HepG2 (cell line): ENCODE results near the gene ANKRD12. TPM values are rescaled to one million over a fixed set of nuclear protein-coding genes. Genes with fewer than 3 reads are reported as not detected.

Experiments used
- ASH2L ChIP-seq: fragments of 300-600, 200-600 bp; sonication (generic); IDR thresholded peaks from 2 replicates; pipeline ENCODE4 v1.7.0; 2017; ENCODE audit warnings: low read depth, mild to moderate bottlenecking, moderate library complexity, mixed read lengths, low read length; ENCODE audit not compliant: insufficient read length
- ATF1 ChIP-seq: IDR thresholded peaks from 2 replicates; pipeline ENCODE4 v1.6.1; 2016; ENCODE audit warnings: mild to moderate bottlenecking, control low read depth
- CREBL2 ChIP-seq: sonication (generic); formaldehyde crosslinking; IDR thresholded peaks from 2 replicates; pipeline ENCODE4 v1.8.1; 2023; ENCODE audit warnings: missing genetic modification reagents, mild to moderate bottlenecking, borderline replicate concordance
- FUBP1 ChIP-seq: sonication (generic); formaldehyde crosslinking; IDR thresholded peaks from 2 replicates; pipeline ENCODE4 v1.5.1; 2020; ENCODE audit warnings: missing genetic modification reagents, mild to moderate bottlenecking, borderline replicate concordance
- GMEB1 ChIP-seq: sonication (generic); formaldehyde crosslinking; IDR thresholded peaks from 2 replicates; pipeline ENCODE4 v1.5.1; 2020; ENCODE audit warnings: missing genetic modification reagents, mild to moderate bottlenecking, borderline replicate concordance
- HOXA7 ChIP-seq: sonication (generic); formaldehyde crosslinking; IDR thresholded peaks from 2 replicates; pipeline ENCODE4 v1.8.1; 2022; ENCODE audit warnings: mild to moderate bottlenecking, missing genetic modification reagents, moderate library complexity
- JUN ChIP-seq: sonication (generic); formaldehyde crosslinking; IDR thresholded peaks from 2 replicates; pipeline ENCODE4 v1.4.0; 2020; ENCODE audit warnings: mild to moderate bottlenecking, missing genetic modification reagents
- PTBP1 ChIP-seq: fragments of 200-400 bp; formaldehyde crosslinking; IDR thresholded peaks from 2 replicates; pipeline ENCODE4 v1.6.1; 2018; ENCODE audit warnings: low read length, low read depth; ENCODE audit not compliant: poor library complexity, severe bottlenecking
- RFXAP ChIP-seq: sonication (generic); formaldehyde crosslinking; IDR thresholded peaks from 2 replicates; pipeline ENCODE4 v1.4.0; 2020; ENCODE audit warnings: missing genetic modification reagents, borderline replicate concordance
- RNF219 ChIP-seq: sonication (generic); formaldehyde crosslinking; IDR thresholded peaks from 2 replicates; pipeline ENCODE4 v1.5.0; 2020; ENCODE audit warnings: mild to moderate bottlenecking, missing genetic modification reagents
- SALL2 ChIP-seq: sonication (generic); formaldehyde crosslinking; IDR thresholded peaks from 2 replicates; pipeline ENCODE4 v1.8.1; 2023; ENCODE audit warnings: mild to moderate bottlenecking, missing genetic modification reagents, inconsistent platforms
- TAF1 ChIP-seq: sonication (generic); formaldehyde crosslinking; IDR thresholded peaks from 2 replicates; pipeline ENCODE4 v1.4.0; 2020; ENCODE audit warnings: missing genetic modification reagents
- THAP9 ChIP-seq: sonication (generic); formaldehyde crosslinking; IDR thresholded peaks from 2 replicates; pipeline ENCODE4; 2020; ENCODE audit warnings: missing genetic modification reagents, mild to moderate bottlenecking, borderline replicate concordance
- ZKSCAN5 ChIP-seq: sonication (generic); formaldehyde crosslinking; IDR thresholded peaks from 2 replicates; pipeline ENCODE4 v1.5.1; 2020; ENCODE audit warnings: mild to moderate bottlenecking, missing genetic modification reagents
- ZMYM2 ChIP-seq: sonication (generic); formaldehyde crosslinking; IDR thresholded peaks from 2 replicates; pipeline ENCODE4 v1.8.0; 2022; ENCODE audit warnings: mild to moderate bottlenecking, missing genetic modification reagents
- ZNF207 ChIP-seq: fragments of 450-650 bp; IDR thresholded peaks from 2 replicates; pipeline ENCODE4 v1.6.1; 2016; ENCODE audit warnings: antibody characterized with exemption, borderline replicate concordance
- ZNF558 ChIP-seq: sonication (generic); formaldehyde crosslinking; IDR thresholded peaks from 2 replicates; pipeline ENCODE4 v1.9.0; 2022; ENCODE audit warnings: mild to moderate bottlenecking, missing genetic modification reagents, borderline replicate concordance
- polyA plus RNA-seq, 8 experiments: library from polyadenylated mRNA; depleted of rRNA in 3 of 8; stranded (reverse) in 7 of 8; unstranded in 1 of 8; fragments of >200 nt; fragmentation: Illumina TruSeq in 4 of 8; extraction: Trizol in 4 of 8; gene quantifications; 2 replicates each; pipeline versions ENCODE4 v1.2.1 to v1.2.3, GENCODE V29; 2011 to 2016; ENCODE audit warnings: low read depth in 4 of 8, missing spikeins in 1 of 8, mixed read lengths in 1 of 8; ENCODE audit not compliant: insufficient read depth in 1 of 8
- total RNA-seq, 5 experiments: library from RNA; depleted of rRNA; stranded (reverse); fragments of >200 nt; fragmentation: Illumina TruSeq; extraction: Trizol; gene quantifications; 2 replicates each; pipeline ENCODE4 v1.2.3, GENCODE V29; 2016; ENCODE audit warnings: low read depth in 1 of 5

Gene ANKRD12
- total and polyA plus RNA-seq, 2 of the 13 experiments (the other 11 are each of a cell fraction or from before 2014, with no cell fraction given), result 6.0 to 23.2 TPM

- TF ChIP-seq THAP9 (CRISPR knock-in tag) (no peak), CREBL2 (no peak), ZKSCAN5 (CRISPR knock-in tag) (no peak), JUN (CRISPR knock-in tag) (0 out of 2 replicates have a peak, but pooled peaks have one; percentile 34), PTBP1 (no peak), FUBP1 (CRISPR knock-in tag) (no peak), HOXA7 (CRISPR knock-in tag) (no peak), ASH2L (peak; percentile 93), TAF1 (CRISPR knock-in tag) (no peak), ZNF207 (no peak), GMEB1 (CRISPR knock-in tag) (no peak), ZNF558 (CRISPR knock-in tag) (no peak), RNF219 (CRISPR knock-in tag) (no peak), ATF1 (0 out of 2 replicates have a peak, but pooled peaks have one; percentile 45), ZMYM2 (CRISPR knock-in tag) (no peak), SALL2 (CRISPR knock-in tag) (no peak), RFXAP (CRISPR knock-in tag) (no peak)
Measured at GRCh38 chr18:9094307-9095226, 42.0 kb upstream of the ANKRD12 start (continued).
